ENCODE data around the gene DGCR2. TPM values are rescaled to one million over a fixed set of nuclear protein-coding genes. Genes with fewer than 3 reads are reported as not detected.
A peak's percentile ranks its signal among the peaks of the same experiment; 100 is the strongest.
"Not testable (repeated sequence)": the region's sequence is repeated elsewhere in the genome, so short reads cannot be mapped to it uniquely, and the experiment has no call there.

DGCR2 gene
- total RNA-seq, 1 donor from 2014 or later = 50.0 TPM

DNA sequence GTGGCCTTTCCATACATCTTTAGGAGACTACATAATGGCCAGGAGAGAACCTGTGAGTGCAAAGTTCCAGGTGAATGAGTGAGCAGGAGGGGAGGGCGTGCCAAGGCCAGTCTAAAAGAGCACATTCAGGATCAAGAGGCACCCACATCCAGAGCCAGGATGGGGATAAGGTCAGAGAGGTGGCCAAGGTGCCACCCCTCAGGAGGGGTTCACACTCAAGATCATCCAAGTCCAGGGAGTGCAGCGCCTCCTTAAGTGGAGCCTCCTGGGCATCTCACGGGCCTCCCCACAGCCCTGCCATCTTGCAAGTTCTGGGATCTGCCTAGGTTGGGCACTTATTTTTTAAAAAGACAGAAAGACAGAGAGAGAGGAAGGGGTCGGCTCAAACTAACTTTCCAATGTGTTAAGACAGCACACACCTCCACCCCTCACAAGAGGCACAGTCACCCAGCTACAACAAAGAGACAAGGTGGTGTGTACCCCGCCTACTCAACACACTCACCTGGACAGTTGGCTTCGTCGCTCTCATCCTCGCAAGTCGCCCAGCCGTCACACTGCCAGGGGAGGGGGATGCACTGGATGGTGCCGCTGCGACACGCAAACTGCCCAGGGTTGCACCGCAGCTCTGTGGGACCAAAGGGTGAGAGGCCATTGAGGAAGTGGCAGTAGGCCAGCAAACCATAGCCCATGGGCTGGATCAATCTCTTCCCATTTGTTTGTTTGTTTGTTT is 33.2 kb downstream of the DGCR2 start:
- FAIRE-seq (no peak), DNase-seq (ENCODE audit: low read depth) (no peak)
- H3K4me3 ChIP-seq (ENCODE audit: low read depth, low read length) = no peak overlapping the region
- TF ChIP-seq, protein P1, sequence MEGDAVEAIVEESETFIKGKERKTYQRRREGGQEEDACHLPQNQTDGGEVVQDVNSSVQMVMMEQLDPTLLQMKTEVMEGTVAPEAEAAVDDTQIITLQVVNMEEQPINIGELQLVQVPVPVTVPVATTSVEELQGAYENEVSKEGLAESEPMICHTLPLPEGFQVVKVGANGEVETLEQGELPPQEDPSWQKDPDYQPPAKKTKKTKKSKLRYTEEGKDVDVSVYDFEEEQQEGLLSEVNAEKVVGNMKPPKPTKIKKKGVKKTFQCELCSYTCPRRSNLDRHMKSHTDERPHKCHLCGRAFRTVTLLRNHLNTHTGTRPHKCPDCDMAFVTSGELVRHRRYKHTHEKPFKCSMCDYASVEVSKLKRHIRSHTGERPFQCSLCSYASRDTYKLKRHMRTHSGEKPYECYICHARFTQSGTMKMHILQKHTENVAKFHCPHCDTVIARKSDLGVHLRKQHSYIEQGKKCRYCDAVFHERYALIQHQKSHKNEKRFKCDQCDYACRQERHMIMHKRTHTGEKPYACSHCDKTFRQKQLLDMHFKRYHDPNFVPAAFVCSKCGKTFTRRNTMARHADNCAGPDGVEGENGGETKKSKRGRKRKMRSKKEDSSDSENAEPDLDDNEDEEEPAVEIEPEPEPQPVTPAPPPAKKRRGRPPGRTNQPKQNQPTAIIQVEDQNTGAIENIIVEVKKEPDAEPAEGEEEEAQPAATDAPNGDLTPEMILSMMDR (IDR thresholded peaks at IDR 0.05; ENCODE audit: insufficient read depth, low read length, severe bottlenecking) = no peak
- peaks cover 8% of the 10 kb centered on the region for H3K36me3 ChIP-seq (ENCODE audit: control insufficient read depth, insufficient read depth, low read length)
- no peaks in the 10 kb centered on the region for H3K27me3 ChIP-seq (ENCODE audit: control insufficient read depth, insufficient read depth, low read length)

DNA sequence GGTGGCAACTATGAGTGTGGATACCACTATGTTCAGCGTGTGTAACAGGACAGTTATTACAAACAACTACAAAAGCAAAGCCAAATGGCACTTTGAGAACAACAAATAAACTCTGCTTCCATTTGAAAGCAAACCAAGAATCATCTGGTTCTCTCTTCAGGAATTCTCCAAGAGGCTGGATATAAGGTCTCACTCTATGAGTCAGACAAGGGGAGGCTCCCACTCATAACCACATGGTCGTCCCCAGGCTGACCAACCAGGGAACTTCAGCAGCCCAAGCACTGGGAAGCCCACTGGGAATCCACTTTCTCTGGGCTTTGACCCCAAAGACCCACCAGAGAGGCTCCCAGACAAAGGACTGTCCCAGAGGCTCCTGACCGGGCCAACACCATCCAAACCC is 35.3 kb downstream of the DGCR2 start:
- TF ChIP-seq, protein P1 (IDR thresholded peaks at IDR 0.05; ENCODE audit: insufficient read depth, low read length, severe bottlenecking) = no peak
- FAIRE-seq (no peak), DNase-seq (ENCODE audit: low read depth) (no peak)
- Histone ChIP-seq H3K4me3 (ENCODE audit: low read depth, low read length) (no peak overlapping the region), H3K36me3 (ENCODE audit: control insufficient read depth, insufficient read depth, low read length) (peaks cover 8% of the 10 kb centered on the region), H3K27me3 (ENCODE audit: control insufficient read depth, insufficient read depth, low read length) (no peaks in the 10 kb centered on the region)

DNA sequence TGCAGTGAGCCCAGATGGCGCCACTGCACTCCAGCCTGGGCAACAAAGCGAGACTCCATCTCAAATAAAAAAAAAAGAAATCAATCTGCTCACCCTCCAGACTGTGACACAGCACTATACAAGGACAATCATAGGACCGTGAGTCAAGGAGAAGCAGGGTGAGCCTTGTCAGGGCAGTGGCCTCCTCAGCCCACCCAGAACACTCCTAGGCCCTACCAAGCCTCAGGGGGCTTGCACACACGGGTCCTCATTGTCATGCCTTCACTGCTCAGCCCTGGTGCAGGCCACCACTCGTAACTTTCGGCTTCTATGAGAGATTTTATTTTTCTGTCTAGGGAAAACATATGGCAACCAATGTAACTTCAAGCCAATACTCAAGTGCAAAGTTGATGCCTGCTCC is 35.8 kb downstream of the DGCR2 start:
- no peak for FAIRE-seq
- TF ChIP-seq, protein P1 (IDR thresholded peaks at IDR 0.05; ENCODE audit: insufficient read depth, low read length, severe bottlenecking) = no peak
- H3K36me3 ChIP-seq (ENCODE audit: control insufficient read depth, insufficient read depth, low read length) = peaks cover 8% of the 10 kb centered on the region

DNA sequence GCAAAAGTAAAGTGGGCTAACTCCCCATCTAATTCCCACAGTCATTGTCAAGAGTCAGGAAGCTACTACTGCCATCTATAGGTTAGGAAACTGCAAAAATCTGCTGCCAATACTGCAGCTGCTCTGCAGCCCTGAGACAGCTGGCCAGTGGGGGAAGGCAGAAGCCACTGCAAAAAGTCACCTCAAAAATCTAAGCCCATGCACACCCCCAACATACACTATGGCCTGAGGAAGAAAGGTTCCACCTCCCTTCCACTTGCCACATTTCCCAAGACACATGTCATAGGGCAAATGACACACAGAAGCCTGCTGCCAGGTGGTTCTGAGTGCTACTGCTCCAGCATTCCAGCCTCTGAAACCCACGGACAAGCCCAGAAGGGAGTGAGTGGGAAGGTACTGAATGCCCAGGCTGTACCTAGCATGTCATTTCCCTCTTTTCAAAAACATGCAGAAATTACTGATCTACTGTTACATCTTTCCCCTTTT is 36.9 kb downstream of the DGCR2 start:
- TF ChIP-seq, protein P1 (IDR thresholded peaks at IDR 0.05; ENCODE audit: insufficient read depth, low read length, severe bottlenecking) = peak; percentile 48
- no peaks in the 10 kb centered on the region for H3K27me3 ChIP-seq (ENCODE audit: control insufficient read depth, insufficient read depth, low read length)
- no peak overlapping the region for H3K4me3 ChIP-seq (ENCODE audit: low read depth, low read length)
- DNase-seq (ENCODE audit: low read depth) (peak; percentile 29), FAIRE-seq (no peak)
- H3K36me3 ChIP-seq (ENCODE audit: control insufficient read depth, insufficient read depth, low read length) = peaks cover 13% of the 10 kb centered on the region

More for the DNA sequence above, 35.8 kb downstream of the DGCR2 start:
- Histone ChIP-seq H3K27me3 (ENCODE audit: control insufficient read depth, insufficient read depth, low read length) (no peaks in the 10 kb centered on the region), H3K4me3 (ENCODE audit: low read depth, low read length) (no peak overlapping the region)
- DNase-seq (ENCODE audit: low read depth) = no peak

DNA sequence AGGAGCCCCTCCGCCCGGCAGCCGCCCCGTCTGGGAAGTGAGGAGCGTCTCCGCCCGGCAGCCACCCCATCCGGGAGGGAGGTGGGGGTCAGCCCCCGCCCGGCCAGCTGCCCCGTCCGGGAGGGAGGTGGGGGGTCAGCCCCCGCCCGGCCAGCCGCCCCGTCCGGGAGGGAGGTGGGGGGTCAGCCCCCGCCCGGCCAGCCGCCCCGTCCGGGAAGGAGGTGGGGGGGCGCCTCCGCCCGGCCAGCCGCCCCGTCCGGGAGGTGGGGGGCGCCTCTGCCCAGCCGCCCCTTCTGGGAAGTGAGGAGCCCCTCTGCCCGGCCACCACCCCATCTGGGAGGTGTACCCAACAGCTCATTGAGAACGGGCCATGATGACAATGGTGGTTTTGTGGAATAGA is 37.6 kb downstream of the DGCR2 start:
- FAIRE-seq; H3K4me3 ChIP-seq (ENCODE audit: low read depth, low read length); DNase-seq (ENCODE audit: low read depth); H3K27me3 ChIP-seq (ENCODE audit: control insufficient read depth, insufficient read depth, low read length): not testable (repeated sequence)
- H3K36me3 ChIP-seq (ENCODE audit: control insufficient read depth, insufficient read depth, low read length) = peaks cover 15% of the 10 kb centered on the region

DNA sequence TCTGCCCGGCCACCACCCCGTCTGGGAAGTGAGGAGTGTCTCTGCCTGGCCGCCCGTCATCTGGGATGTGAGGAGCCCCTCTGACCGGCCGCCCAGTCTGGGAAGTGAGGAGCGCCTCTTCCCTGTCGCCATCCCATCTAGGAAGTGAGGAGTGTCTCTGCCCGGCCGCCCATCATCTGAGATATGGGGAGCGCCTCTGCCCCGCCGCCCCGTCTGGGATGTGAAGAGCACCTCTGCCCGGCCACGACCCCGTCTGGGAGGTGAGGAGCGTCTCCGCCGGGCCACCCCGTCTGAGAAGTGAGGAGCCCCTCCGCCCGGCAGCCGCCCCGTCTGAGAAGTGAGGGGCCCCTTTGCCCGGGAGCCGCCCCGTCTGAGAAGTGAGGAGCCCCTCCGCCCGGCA is 38.1 kb downstream of the DGCR2 start:
- DNase-seq (ENCODE audit: low read depth); FAIRE-seq; H3K27me3 ChIP-seq (ENCODE audit: control insufficient read depth, insufficient read depth, low read length): not testable (repeated sequence)

DNA sequence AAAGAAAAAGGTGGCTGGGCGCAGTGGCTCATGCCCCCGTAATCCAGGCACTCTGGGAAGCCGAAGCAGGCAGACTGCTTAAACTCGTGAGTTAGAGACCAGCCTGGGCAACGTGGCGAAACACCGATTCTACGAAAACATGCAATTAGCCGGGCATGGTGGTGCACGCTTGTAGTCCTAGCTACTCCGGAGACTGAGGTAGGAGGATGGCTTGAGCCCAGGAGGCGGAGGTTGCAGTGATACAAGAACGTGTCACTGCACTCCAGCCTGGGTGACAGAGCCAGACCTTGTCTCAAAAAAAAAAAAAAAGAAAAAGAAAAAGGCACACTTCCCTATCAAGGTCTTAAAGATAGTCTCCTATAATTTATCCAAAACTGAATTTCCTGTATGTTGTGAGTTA is 39.4 kb downstream of the DGCR2 start:
- DNase-seq (ENCODE audit: low read depth) = no peak
- Histone ChIP-seq H3K36me3 (ENCODE audit: control insufficient read depth, insufficient read depth, low read length) (peaks cover 10% of the 10 kb centered on the region), H3K27me3 (ENCODE audit: control insufficient read depth, insufficient read depth, low read length) (no peaks in the 10 kb centered on the region), H3K4me3 (ENCODE audit: low read depth, low read length) (no peak overlapping the region)
- FAIRE-seq = no peak
- TF ChIP-seq, protein P1 (IDR thresholded peaks at IDR 0.05; ENCODE audit: insufficient read depth, low read length, severe bottlenecking) = no peak

More for the DNA sequence above, 38.1 kb downstream of the DGCR2 start:
- peaks cover 14% of the 10 kb centered on the region for H3K36me3 ChIP-seq (ENCODE audit: control insufficient read depth, insufficient read depth, low read length)
- not testable (repeated sequence) for H3K4me3 ChIP-seq (ENCODE audit: low read depth, low read length)

All from bronchial epithelial cell (primary cell).